B cell (primary cell): ENCODE results near the gene HMGXB3. TPM values are rescaled to one million over a fixed set of nuclear protein-coding genes. Genes with fewer than 3 reads are reported as not detected.

Source experiments
- ATAC-seq: fragments of 200-7000 bp; cut with Tn5 transposase; one replicate; pipeline ENCODE4 v1.10.0; 2021; ENCODE audit warnings: low read depth, mild to moderate bottlenecking, moderate number of reproducible peaks, moderate library complexity
- CTCF ChIA-PET: fragments of 350-600 bp; sonication (Branson Sonifier 250); formaldehyde crosslinking; loops from one replicate; lab custom pipeline; 2021; ENCODE audit warnings: antibody characterized with exemption, inconsistent platforms; lab: Charles Lee
- POLR2A ChIA-PET: fragments of 350-600 bp; sonication (Branson Sonifier 250); formaldehyde crosslinking; loops from one replicate; lab custom pipeline; 2021; ENCODE audit warnings: antibody characterized with exemption; lab: Charles Lee
- DNase-seq: peaks from one replicate; pipeline ENCODE4 v3.0.0; 2013
- H2AFZ ChIP-seq: 2 replicates; pipeline ENCODE4 v1.6.1; 2012; ENCODE audit warnings: mild to moderate bottlenecking, low read depth, low read length; ENCODE audit not compliant: insufficient read depth, poor library complexity, severe bottlenecking
- H3K27ac ChIP-seq, 2 donors: 1 replicate in 1 of 2; 2 replicates in 1 of 2; pipeline ENCODE4 v1.5.1; 2012 to 2013; ENCODE audit warnings: low read length in 2 of 2, mild to moderate bottlenecking in 2 of 2, moderate library complexity in 1 of 2
- H3K27me3 ChIP-seq, 4 experiments: fragments of 200-600 bp in 1 of 4; sonication (generic) in 1 of 4; replicated peaks in 1 of 4; 1 replicate in 2 of 4; 2 replicates in 2 of 4; pipeline versions ENCODE4 v1.6.1 to v1.7.0; 2013 to 2016; ENCODE audit warnings: low read length in 3 of 4, mild to moderate bottlenecking in 2 of 4, mixed read lengths in 1 of 4, moderate library complexity in 1 of 4; ENCODE audit not compliant: insufficient read depth in 4 of 4, control insufficient read depth in 3 of 4; ENCODE audit errors: control extremely low read depth in 1 of 4
- H3K36me3 ChIP-seq, 2 experiments: replicated peaks in 1 of 2; 1 replicate in 1 of 2; 2 replicates in 1 of 2; pipeline versions ENCODE4 v1.6.1 to v1.7.1; 2013; ENCODE audit warnings: low read length in 1 of 2; ENCODE audit not compliant: insufficient read depth in 2 of 2, control insufficient read depth in 1 of 2; ENCODE audit errors: control extremely low read depth in 1 of 2, extremely low read depth in 1 of 2
- H3K4me1 ChIP-seq, 2 donors: fragments of 200-600 bp in 1 of 2; sonication (generic) in 1 of 2; 1 replicate in 1 of 2; 2 replicates in 1 of 2; pipeline versions ENCODE4 v1.5.1 to v1.6.1; 2013 to 2017; ENCODE audit warnings: low read length in 2 of 2; ENCODE audit not compliant: control insufficient read depth in 2 of 2, insufficient read depth in 2 of 2
- H3K4me2 ChIP-seq: replicated peaks from 2 replicates; pipeline ENCODE3; 2012; ENCODE audit warnings: mild to moderate bottlenecking, low read depth, low read length; ENCODE audit not compliant: poor library complexity, severe bottlenecking
- H3K4me3 ChIP-seq, 5 experiments: fragments of 200-600 bp in 1 of 5; sonication (generic) in 1 of 5; 1 replicate in 3 of 5; 2 replicates in 2 of 5; pipeline versions ENCODE4 v1.5.1 to v1.7.0; 2011 to 2016; ENCODE audit warnings: low read length in 4 of 5, mild to moderate bottlenecking in 4 of 5, low read depth in 2 of 5, control low read depth in 1 of 5, moderate library complexity in 1 of 5; ENCODE audit not compliant: insufficient read depth in 1 of 5; ENCODE audit errors: control extremely low read depth in 1 of 5, extremely low read depth in 1 of 5
- H3K79me2 ChIP-seq: fragments of 200-600 bp; sonication (generic); one replicate; pipeline ENCODE4 v1.6.0; 2016; ENCODE audit warnings: low read length; ENCODE audit not compliant: control insufficient read depth, insufficient read depth
- H3K9ac ChIP-seq: fragments of 200-600 bp; sonication (generic); 2 replicates; pipeline ENCODE4 v1.6.1; 2017; ENCODE audit warnings: mild to moderate bottlenecking, low read length, moderate library complexity
- H3K9me3 ChIP-seq, 3 donors: one replicate each; pipeline versions ENCODE4 v1.6.1 to v1.7.1; 2013; ENCODE audit warnings: low read length in 2 of 3; ENCODE audit not compliant: control insufficient read depth in 2 of 3, insufficient read depth in 1 of 3; ENCODE audit errors: control extremely low read depth in 1 of 3
- H4K20me1 ChIP-seq: 2 replicates; pipeline ENCODE4 v1.6.0; 2012; ENCODE audit warnings: mild to moderate bottlenecking, low read length; ENCODE audit not compliant: insufficient read depth, control insufficient read depth, poor library complexity, severe bottlenecking
- H3K27ac Mint-ChIP-seq: one replicate; pipeline ENCODE4 v1.8.0; 2021; ENCODE audit warnings: mixed read lengths
- H3K27me3 Mint-ChIP-seq: one replicate; pipeline ENCODE4 v1.8.0; 2021; ENCODE audit warnings: mixed read lengths
- H3K4me1 Mint-ChIP-seq: one replicate; pipeline ENCODE4 v1.8.0; 2021; ENCODE audit warnings: mixed read lengths
- H3K4me3 Mint-ChIP-seq: one replicate; pipeline ENCODE4 v1.8.0; 2021; ENCODE audit warnings: mixed read lengths
- H3K9me3 Mint-ChIP-seq: one replicate; pipeline ENCODE4 v1.8.0; 2022; ENCODE audit warnings: mixed read lengths; ENCODE audit not compliant: insufficient read depth
- EZH2 ChIP-seq: IDR thresholded peaks from 2 replicates; pipeline ENCODE4 v1.6.1; 2012; ENCODE audit warnings: borderline replicate concordance, low read depth, mild to moderate bottlenecking, moderate library complexity, low read length; ENCODE audit not compliant: insufficient read depth, poor library complexity, severe bottlenecking
- WGBS: methylation state at CpG from one replicate; pipeline ENCODE4 v1.1.5; 2013; ENCODE audit warnings: missing lambda C conversion rate; ENCODE audit not compliant: insufficient coverage; 5-methylcytosine and 5-hydroxymethylcytosine counted together
- intact Hi-C: fragments of 100-400 bp; cut with micrococcal nuclease; formaldehyde crosslinking; loops from one replicate; pipeline ENCODE4 v1.10.0; 2022
- polyA plus RNA-seq: library from polyadenylated mRNA; depleted of rRNA; stranded (reverse); fragments of >200 nt; gene quantifications from 2 replicates; pipeline ENCODE4 v1.2.3, GENCODE V29; 2012
- total RNA-seq, 2 donors: library from RNA; stranded (reverse); fragments of 120-200 nt in 1 of 2; gene quantifications; 1 replicate in 1 of 2; 2 replicates in 1 of 2; pipeline versions ENCODE4 v1.2.3 to v1.2.4, GENCODE V29; 2013 to 2022
- TF ChIP-seq, protein P1 (sequence below): fragments of 200-600 bp; IDR thresholded peaks from one replicate; pipeline ENCODE4 v1.8.0; 2022; ENCODE audit warnings: antibody characterized with exemption, mild to moderate bottlenecking

The HMGXB3 gene
- total and polyA plus RNA-seq, 2 donors (not counting 1 experiment from before 2014, with no cell fraction given): 28.5 to 35.7 TPM

GRCh38 chr5:149959406-149960236 is 40.9 kb upstream of the HMGXB3 start:
- H3K4me1 ChIP-seq: peaks cover 20% of the 10 kb centered on the region in 2 donors
- peak overlapping the region; percentile 79 for H3K9ac ChIP-seq
- intact Hi-C loops: loop anchor here (1.0 to 10.0 kb wide), 6 partner anchors 41 to 1798 kb away; partner anchors contain the start of genes ATOX1, CD74, CSNK1A1 and GM2A

More at GRCh38 chr5:149959406-149960236, 40.9 kb upstream of the HMGXB3 start:
- H3K9me3 Mint-ChIP-seq: no peaks in the 10 kb centered on the region
- DNase-seq (peak; percentile 71), ATAC-seq (peak; percentile 5)
- TF ChIP-seq EZH2: no peak
- TF ChIP-seq, protein P1, sequence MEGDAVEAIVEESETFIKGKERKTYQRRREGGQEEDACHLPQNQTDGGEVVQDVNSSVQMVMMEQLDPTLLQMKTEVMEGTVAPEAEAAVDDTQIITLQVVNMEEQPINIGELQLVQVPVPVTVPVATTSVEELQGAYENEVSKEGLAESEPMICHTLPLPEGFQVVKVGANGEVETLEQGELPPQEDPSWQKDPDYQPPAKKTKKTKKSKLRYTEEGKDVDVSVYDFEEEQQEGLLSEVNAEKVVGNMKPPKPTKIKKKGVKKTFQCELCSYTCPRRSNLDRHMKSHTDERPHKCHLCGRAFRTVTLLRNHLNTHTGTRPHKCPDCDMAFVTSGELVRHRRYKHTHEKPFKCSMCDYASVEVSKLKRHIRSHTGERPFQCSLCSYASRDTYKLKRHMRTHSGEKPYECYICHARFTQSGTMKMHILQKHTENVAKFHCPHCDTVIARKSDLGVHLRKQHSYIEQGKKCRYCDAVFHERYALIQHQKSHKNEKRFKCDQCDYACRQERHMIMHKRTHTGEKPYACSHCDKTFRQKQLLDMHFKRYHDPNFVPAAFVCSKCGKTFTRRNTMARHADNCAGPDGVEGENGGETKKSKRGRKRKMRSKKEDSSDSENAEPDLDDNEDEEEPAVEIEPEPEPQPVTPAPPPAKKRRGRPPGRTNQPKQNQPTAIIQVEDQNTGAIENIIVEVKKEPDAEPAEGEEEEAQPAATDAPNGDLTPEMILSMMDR: peak; percentile 70
- WGBS: 40% methylated on average over 8 of the region's 14 CpGs
- no peaks in the 10 kb centered on the region for H3K36me3 ChIP-seq
- H3K79me2 ChIP-seq: peaks cover 11% of the 10 kb centered on the region
- peak overlapping the region; percentile 83 for H3K4me2 ChIP-seq
- ChIA-PET POLR2A (interaction anchor here (1.3 to 2.3 kb wide), 2 partner anchors 40 to 41 kb away, joined by 3 to 9 read pairs; partner anchors contain the start of genes HMGXB3 and TIGD6), CTCF (interaction anchor here (0.9 to 2.0 kb wide), 15 partner anchors 23 to 416 kb away, joined by 3 to 9 read pairs (median 5); partner anchors contain the start of genes HMGXB3 and TIGD6)
- peak overlapping the region; percentile 74 to 81 for H3K27ac ChIP-seq
- no peaks in the 10 kb centered on the region for H3K27me3 Mint-ChIP-seq
- H4K20me1 ChIP-seq: no peaks in the 10 kb centered on the region
- H3K4me1 Mint-ChIP-seq: peaks cover 29% of the 10 kb centered on the region
- H3K27me3 ChIP-seq: no peaks in the 10 kb centered on the region
- peak overlapping the region; percentile 92 for H2AFZ ChIP-seq
- H3K9me3 ChIP-seq: no peaks in the 10 kb centered on the region
- H3K4me3 ChIP-seq: peak overlapping the region in 4 of 5 experiments; percentile 68 to 85 (median 82)
- H3K27ac Mint-ChIP-seq: peak overlapping the region; percentile 96
- H3K4me3 Mint-ChIP-seq: peak overlapping the region; percentile 93
